Kidney capillary endothelial cell (primary cell): ENCODE results near the gene ADSS2.

Source experiments
- DNase-seq: peaks from one replicate; pipeline ENCODE4 v3.0.0-alpha.2; 2018; ENCODE audit warnings: low spot score

The ADSS2 gene

DNA sequence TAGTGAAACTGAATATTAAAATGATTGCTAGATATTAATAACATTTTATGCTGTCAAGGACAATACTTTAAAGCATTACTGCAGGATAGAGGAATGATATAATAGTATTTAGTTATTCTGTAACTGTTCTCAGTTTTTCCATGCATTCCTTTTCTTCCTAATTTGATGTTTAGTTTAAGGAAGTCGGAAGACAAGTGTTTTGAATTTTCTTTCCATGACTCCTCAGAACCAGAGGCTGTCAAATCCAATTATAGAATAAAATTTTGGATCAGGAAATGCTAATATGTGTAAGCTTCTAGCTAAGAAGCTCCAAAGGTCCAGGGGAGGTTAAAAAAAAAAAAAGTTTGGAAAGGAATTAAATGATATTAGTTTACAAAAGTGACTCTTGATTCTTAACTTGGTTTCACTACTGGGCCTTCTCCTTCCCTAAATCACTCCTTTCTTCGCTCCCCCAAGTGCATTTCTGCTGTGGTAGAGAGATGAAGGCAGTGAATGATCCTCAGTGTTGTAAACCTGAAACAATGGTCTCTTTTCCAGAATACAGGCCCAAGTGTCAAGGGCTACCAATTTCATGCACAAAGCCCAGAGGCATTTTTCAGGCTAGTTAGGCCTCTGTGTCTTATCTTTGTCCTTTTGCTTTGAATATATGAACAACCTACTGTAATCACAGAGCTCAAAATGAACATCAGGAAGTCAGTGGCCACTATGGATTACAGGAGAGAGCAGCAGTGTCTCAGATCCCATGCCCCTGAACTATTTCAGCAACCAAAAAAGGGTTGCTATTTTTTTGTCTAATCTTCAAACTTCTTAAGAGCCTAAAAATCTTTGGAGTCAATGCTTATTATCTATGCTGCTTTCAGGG is 6.2 kb downstream of the ADSS2 start:
- no peak for DNase-seq

- DNase-seq: no peak
Observed at GRCh38 chr1:244444854-244445253, 6.9 kb downstream of the ADSS2 start.

- no peak for DNase-seq
Observed at GRCh38 chr1:244442850-244443249, 8.9 kb downstream of the ADSS2 start.

DNA sequence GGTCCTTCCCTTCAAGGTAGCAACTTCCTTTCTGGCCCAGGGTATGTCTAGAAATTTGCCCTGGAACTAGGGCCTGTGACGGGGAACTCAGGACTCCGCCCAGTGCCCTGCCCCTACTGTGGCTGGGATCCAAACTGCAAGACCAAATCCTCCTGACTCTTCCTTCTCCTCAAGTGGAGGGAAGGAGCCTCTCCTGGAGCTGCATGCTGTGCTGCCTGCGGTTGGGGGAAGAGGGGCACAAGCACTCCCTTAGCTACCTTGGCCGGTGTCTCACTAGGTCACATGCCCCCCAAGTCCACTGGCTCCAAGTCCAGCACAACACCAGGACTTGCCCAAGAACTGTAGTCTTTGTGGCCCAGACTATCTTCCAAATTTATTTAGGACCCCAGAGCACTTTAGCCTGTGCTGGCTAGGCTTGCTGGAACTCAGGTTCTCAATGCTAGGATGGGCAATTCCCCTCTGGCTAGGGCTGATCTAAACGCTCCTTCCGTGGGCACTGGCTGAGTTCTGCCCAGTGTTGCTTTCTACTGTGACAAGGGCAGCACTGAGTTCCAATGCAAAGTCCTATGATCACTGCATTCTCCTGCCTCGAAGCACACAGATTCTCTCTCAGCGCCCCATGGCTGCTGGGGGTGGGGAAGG is 12.2 kb downstream of the ADSS2 start:
- no peak for DNase-seq

DNA sequence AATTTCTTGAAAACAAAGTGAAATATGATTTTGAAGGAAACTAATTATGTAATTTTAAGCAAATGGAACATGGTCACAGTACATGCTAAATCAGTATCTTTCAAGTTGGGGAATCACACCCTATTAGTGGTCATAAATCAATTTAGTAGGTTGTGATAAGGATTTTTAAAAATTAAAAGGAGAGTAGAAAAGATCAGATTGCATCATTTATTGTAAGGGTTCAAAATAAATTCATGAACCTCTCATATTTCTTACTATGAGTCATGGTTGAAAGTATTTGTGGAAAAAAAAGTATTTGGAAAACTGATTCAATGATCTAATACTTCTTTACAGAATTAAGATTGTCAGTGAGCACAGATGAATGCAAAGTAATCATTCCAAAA is 14.6 kb downstream of the ADSS2 start:
- no peak for DNase-seq

GRCh38 chr1:244436336-244437085 is 15.2 kb downstream of the ADSS2 start:
- DNase-seq: no peak

DNA sequence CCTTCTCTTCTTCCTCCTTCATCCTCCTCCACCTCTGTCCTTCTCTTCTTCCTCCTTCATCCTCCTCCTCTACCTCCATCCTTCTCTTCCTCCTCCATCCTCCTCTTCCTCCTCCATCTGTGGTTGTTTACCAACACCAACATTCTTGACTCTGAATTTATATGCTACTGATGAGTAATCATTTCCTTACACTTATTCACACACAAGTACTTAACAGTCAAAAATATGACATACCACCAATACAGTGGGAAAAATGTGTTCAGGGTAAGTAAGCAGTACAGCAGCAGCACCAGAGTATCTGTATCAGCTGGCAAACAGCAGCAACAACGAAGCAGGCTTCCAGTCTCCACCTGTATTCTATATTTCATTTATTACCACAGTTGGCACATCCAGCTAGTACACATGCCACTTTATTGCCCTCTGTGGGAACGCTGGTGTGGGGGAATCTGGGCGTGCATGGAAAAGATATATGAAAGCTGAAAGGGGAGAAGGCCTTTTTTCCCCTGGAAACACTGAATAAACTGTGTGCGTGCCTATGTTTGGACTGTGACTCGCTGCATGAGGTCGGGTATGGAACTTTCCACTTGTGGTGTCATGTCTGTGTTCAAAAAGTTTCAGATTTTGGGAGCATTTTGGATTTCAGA is 16.0 kb downstream of the ADSS2 start:
- DNase-seq: peak; percentile 76

GRCh38 chr1:244431166-244431565 is 20.5 kb downstream of the ADSS2 start:
- no peak for DNase-seq

- DNase-seq: no peak
Observed at GRCh38 chr1:244429818-244430217, 21.9 kb downstream of the ADSS2 start.

- DNase-seq: no peak
Observed at GRCh38 chr1:244427647-244428046, 24.1 kb downstream of the ADSS2 start.

DNA sequence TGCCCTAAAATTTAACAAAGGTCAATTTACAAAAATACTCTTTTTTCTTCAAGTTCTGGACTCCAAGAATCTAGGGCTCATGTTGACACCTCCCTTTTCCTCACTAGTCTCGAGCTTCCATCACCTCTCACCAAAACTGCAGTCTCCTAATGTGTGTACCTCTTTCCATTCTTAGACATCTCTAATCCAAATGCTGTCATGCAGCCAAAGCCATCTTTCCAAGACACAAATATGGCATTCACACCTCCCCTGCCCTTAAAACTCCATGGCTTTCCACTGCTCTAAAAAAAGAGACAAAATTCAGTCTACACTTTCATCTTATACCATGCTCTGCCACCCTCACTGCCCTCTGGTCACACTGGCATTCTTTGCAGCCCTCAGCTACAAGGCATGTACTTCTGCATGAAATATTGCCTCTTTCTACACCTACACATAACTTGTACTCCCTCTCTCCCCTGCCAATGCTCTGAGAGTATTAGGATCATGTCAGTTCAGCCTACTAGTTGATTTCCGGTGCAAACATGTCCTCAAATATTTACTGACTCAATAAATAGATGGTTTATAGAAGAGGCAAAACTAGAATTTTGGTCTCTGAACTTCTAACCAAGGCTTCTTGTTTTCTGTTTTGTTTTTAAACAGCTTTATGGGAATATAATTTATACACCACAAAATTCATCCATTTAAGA is 26.9 kb downstream of the ADSS2 start:
- DNase-seq: no peak

GRCh38 chr1:244422174-244422573 is 29.5 kb downstream of the ADSS2 start:
- no peak for DNase-seq

DNA sequence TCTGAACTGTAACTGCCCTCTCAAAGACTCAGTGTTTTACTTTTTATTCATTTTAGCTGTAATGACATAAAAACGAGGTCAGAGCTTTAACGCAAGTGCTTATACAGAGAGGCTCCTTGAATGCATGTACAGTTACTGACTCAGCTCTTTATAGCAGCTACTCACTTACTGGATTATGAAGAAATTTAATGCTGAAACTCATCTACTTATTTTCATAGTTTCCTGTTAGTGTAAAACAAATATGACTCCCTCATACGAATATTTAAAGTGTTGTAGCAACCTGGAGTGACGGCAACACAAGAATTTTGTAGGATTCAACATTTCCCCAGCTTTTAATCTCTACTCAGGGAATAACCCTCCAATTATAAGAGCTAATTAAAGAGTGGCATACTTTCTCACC is 32.7 kb downstream of the ADSS2 start:
- DNase-seq: no peak

DNA sequence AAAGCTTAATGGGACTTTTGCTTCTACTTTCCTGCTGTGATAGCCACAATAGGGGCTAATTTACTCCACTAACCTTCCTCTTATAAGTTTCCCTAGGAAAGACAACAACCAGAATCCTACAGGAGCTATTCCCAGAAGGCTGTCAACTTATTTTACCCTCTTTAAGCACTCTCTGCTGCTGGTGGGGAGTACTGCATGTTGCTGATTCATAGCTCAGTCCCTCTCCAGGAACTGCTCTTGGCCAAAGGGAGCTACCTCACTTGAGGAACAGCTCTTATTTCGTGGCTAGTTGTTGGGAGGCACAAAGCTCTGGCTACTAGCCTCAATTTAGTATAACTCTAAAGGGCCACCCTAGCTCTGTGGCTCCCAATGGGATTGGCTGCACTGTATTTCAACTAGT is 37.2 kb downstream of the ADSS2 start:
- DNase-seq: peak; percentile 22

DNA sequence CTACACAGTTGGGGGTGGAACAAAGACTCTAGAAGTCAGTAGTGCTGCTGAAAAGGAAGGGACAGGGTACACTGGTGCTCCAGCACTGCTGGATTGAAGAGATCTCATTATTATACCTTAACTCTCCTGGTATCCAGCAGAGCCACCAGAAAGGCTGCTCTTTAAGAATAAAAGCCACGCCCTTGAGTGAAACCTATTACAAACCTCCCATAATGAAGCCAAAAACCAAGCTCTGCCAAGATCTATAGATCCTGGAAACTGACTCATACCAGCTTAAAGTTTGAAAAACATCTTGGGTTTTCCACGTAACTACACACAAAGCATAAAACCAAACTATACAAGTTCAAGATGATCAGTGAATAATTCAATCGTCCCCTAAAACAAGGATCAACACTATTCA is 38.0 kb downstream of the ADSS2 start:
- no peak for DNase-seq

- no peak for DNase-seq
Observed at GRCh38 chr1:244412176-244412575, 39.5 kb downstream of the ADSS2 start.

- DNase-seq: no peak
Observed at GRCh38 chr1:244409701-244410100, 42.0 kb downstream of the ADSS2 start.

DNA sequence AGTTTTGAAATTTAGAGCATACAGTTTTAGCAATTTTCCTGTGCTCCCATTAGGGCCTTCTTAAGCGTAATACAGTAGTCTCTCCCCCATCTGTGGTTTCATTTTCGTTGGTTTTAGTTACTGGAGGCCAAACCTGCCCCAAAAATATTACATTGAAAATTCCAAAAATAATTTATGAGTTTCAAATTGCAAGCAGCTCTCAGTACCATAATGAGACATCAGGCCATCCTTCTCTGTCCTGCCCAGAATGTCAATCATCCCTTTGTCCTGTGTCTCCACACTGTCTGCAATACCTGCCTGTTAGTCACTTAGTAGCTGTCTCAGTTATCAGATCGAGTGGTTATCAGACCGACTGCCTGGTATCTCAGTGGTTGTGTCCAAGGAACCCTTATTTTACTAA is 45.4 kb downstream of the ADSS2 start:
- no peak for DNase-seq

DNA sequence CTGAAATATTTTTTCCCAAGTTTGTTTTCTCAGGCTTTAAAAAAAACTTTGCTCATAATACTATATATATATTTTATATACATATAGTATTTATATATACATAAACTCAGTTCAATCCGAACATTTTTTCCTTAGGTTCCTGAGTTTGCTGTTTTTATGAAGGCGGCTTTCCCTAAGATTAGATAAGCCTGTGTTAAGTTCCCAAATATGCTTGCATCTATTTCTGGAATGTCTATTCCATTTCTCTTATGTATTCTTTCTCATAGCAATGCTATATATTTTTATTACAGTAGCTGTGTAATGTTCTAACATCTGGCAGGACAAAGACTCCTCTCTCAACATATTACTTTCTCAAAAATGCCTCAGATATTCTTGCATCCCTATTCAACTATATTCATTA is 45.9 kb downstream of the ADSS2 start:
- no peak for DNase-seq

DNA sequence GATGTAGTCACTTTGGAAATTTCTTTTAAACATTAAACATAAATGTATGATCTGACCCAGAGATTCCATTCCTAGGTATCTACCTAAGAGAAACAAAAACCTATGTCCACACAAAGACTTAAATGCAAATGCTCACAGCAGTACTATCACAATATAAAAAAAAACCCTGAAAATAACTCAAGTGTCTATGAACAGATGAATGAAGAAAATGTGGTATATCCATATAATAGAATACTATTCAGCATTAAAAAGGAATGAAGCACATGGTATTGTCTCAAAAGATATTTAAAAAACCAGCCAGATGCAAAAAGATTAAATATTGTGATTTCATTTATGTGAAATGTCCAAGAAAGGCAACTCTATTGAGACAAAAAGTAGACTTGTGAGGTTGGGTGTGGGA is 48.3 kb downstream of the ADSS2 start:
- DNase-seq: no peak

GRCh38 chr1:244400974-244401373 is 50.7 kb downstream of the ADSS2 start:
- DNase-seq: no peak

GRCh38 chr1:244397131-244397530 is 54.6 kb downstream of the ADSS2 start:
- no peak for DNase-seq
